Tibial artery (tissue), 4 donors: ENCODE data around the gene ZNRF1.

Experiments used
- DNase-seq, 2 donors: peaks; one replicate each; pipeline ENCODE4 v3.0.0-alpha.2; 2019
- H3K27ac ChIP-seq, 2 donors: fragments of 200-600 bp; sonication (generic) in 1 of 2; 1 replicate in 1 of 2; 2 replicates in 1 of 2; pipeline ENCODE4 v1.5.1; 2018 to 2019; ENCODE audit warnings: mild to moderate bottlenecking in 1 of 2
- H3K27me3 ChIP-seq, 2 donors: fragments of 200-600 bp; sonication (generic) in 1 of 2; one replicate each; pipeline versions ENCODE4 v1.5.1 to v1.6.0; 2016 to 2019
- H3K36me3 ChIP-seq, 3 donors: fragments of 200-600 bp; sonication (generic) in 2 of 3; one replicate each; pipeline ENCODE4 v1.5.1; 2016 to 2019; ENCODE audit warnings: mild to moderate bottlenecking in 2 of 3
- H3K4me1 ChIP-seq, 4 donors: fragments of 200-600 bp; sonication (generic) in 2 of 4; 1 replicate in 3 of 4; 2 replicates in 1 of 4; pipeline ENCODE4 v1.5.1; 2016 to 2019
- H3K4me3 ChIP-seq, 2 donors: fragments of 200-600 bp; sonication (generic) in 1 of 2; 1 replicate in 1 of 2; 2 replicates in 1 of 2; pipeline ENCODE4 v1.5.1; 2018 to 2019; ENCODE audit warnings: mild to moderate bottlenecking in 2 of 2
- H3K9me3 ChIP-seq, 3 donors: fragments of 200-600 bp; sonication (generic) in 1 of 3; one replicate each; pipeline ENCODE4 v1.5.1; 2016 to 2019
- intact Hi-C: fragments of 100-400 bp; cut with DNase I; formaldehyde crosslinking; loops from one replicate; pipeline ENCODE4 v1.15.0; 2023; ENCODE audit warnings: low total_unique reads
- TF ChIP-seq, protein P1 (sequence below), 2 experiments: fragments of 200-600 bp in 1 of 2; fragments of 450-650 bp in 1 of 2; IDR thresholded peaks; one replicate each; pipeline ENCODE4 v1.5.1; 2017 to 2019; ENCODE audit warnings: antibody characterized with exemption in 2 of 2, mild to moderate bottlenecking in 1 of 2, moderate library complexity in 1 of 2

ZNRF1 gene

DNA sequence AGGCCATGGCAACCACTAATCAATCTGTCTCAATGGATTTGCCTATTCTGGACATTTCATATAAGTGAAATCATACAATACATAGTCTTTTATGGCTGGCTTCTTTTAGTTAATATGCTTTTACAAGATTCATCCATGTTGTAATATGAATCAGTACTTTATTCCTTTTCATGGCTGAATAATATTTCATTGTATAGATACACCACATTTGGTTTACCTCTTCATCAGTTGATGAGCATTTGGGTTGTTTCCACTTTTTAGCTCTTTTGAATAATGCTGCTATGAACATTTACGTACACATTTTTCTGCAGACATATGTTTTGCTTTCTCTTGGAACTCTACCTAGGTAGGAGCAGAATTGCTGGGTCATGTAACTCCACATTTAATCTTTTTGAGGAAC, 2.8 kb upstream of the ZNRF1 start:
- H3K4me3 ChIP-seq: no peak overlapping the region
- TF ChIP-seq, protein P1, sequence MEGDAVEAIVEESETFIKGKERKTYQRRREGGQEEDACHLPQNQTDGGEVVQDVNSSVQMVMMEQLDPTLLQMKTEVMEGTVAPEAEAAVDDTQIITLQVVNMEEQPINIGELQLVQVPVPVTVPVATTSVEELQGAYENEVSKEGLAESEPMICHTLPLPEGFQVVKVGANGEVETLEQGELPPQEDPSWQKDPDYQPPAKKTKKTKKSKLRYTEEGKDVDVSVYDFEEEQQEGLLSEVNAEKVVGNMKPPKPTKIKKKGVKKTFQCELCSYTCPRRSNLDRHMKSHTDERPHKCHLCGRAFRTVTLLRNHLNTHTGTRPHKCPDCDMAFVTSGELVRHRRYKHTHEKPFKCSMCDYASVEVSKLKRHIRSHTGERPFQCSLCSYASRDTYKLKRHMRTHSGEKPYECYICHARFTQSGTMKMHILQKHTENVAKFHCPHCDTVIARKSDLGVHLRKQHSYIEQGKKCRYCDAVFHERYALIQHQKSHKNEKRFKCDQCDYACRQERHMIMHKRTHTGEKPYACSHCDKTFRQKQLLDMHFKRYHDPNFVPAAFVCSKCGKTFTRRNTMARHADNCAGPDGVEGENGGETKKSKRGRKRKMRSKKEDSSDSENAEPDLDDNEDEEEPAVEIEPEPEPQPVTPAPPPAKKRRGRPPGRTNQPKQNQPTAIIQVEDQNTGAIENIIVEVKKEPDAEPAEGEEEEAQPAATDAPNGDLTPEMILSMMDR (IDR thresholded peaks at IDR 0.05): no peak
- H3K36me3 ChIP-seq: no peaks in the 10 kb centered on the region
- no peak for DNase-seq
- no peaks in the 10 kb centered on the region for H3K27me3 ChIP-seq
- no peak overlapping the region for H3K27ac ChIP-seq
- H3K9me3 ChIP-seq: no peaks in the 10 kb centered on the region
- peaks cover 0 to 21% (median 12%) of the 10 kb centered on the region in 4 donors for H3K4me1 ChIP-seq
- intact Hi-C loops: no loop called here

GRCh38 chr16:74997042-74997491, 1.8 kb upstream of the ZNRF1 start:
- Histone ChIP-seq H3K4me3 (no peak overlapping the region), H3K27me3 (no peaks in the 10 kb centered on the region), H3K36me3 (no peaks in the 10 kb centered on the region), H3K4me1 (peaks cover 0 to 22% (median 15%) of the 10 kb centered on the region in 4 donors), H3K9me3 (no peaks in the 10 kb centered on the region), H3K27ac (no peak overlapping the region)
- DNase-seq: no peak
- TF ChIP-seq, protein P1 (IDR thresholded peaks at IDR 0.05): no peak
- intact Hi-C loops: no loop called here

DNA sequence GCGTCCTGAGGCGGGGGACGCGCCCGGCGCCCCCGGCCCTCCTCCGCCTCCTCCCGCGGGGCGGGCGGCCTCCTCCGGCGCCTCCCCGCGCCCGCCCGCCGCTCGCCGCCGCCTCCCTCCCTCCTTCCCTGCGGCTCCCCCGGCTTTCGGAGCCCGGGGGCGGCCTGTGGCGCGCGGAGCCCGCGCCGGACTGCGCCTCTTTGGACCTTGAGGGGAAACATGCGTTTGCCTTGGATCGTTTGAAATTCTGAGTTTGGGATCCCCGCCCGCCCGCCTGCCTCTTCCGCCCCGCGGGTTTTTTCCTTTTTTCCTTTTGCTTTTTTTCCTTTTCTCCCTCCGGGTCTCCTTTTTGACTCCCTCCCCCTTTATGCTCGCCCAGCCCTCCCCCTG, 390 bp downstream of the ZNRF1 start:
- TF ChIP-seq, protein P1 (IDR thresholded peaks at IDR 0.05): no peak
- Histone ChIP-seq H3K27ac (peak overlapping the region; percentile 75 to 78), H3K4me3 (peak overlapping the region; percentile 71 to 100), H3K36me3 (no peaks in the 10 kb centered on the region), H3K9me3 (no peaks in the 10 kb centered on the region), H3K27me3 (no peaks in the 10 kb centered on the region), H3K4me1 (peaks cover 0 to 22% (median 15%) of the 10 kb centered on the region in 4 donors)
- DNase-seq: peak in 1 of 2 donors; percentile 71
- intact Hi-C loops: no loop called here

GRCh38 chr16:74999609-75000480, 1.0 kb downstream of the ZNRF1 start:
- TF ChIP-seq, protein P1 (IDR thresholded peaks at IDR 0.05): no peak

GRCh38 chr16:75000481-75001081, 1.8 kb downstream of the ZNRF1 start:
- no peaks in the 10 kb centered on the region for H3K9me3 ChIP-seq
- H3K27ac ChIP-seq: peak overlapping the region in 1 of 2 donors; percentile 75
- peaks cover 0 to 22% (median 15%) of the 10 kb centered on the region in 4 donors for H3K4me1 ChIP-seq
- TF ChIP-seq, protein P1 (IDR thresholded peaks at IDR 0.05): no peak
- peak in 1 of 2 donors; percentile 25 for DNase-seq
- intact Hi-C loops: no loop called here
- H3K4me3 ChIP-seq: peak overlapping the region; percentile 71 to 100
- H3K36me3 ChIP-seq: no peaks in the 10 kb centered on the region
- H3K27me3 ChIP-seq: no peaks in the 10 kb centered on the region

More at GRCh38 chr16:74999609-75000480, 1.0 kb downstream of the ZNRF1 start:
- H3K4me1 ChIP-seq: peaks cover 0 to 22% (median 15%) of the 10 kb centered on the region in 4 donors
- peak overlapping the region; percentile 75 to 78 for H3K27ac ChIP-seq
- DNase-seq: peak; percentile 34 to 70
- no peaks in the 10 kb centered on the region for H3K27me3 ChIP-seq
- H3K36me3 ChIP-seq: no peaks in the 10 kb centered on the region
- intact Hi-C loops: no loop called here
- H3K4me3 ChIP-seq: peak overlapping the region; percentile 71 to 100
- no peaks in the 10 kb centered on the region for H3K9me3 ChIP-seq
